ENCODE data around the gene GABRP.
"Not testable (repeated sequence)": the region's sequence is repeated elsewhere in the genome, so short reads cannot be mapped to it uniquely, and the experiment has no call there.

Gene GABRP

DNA sequence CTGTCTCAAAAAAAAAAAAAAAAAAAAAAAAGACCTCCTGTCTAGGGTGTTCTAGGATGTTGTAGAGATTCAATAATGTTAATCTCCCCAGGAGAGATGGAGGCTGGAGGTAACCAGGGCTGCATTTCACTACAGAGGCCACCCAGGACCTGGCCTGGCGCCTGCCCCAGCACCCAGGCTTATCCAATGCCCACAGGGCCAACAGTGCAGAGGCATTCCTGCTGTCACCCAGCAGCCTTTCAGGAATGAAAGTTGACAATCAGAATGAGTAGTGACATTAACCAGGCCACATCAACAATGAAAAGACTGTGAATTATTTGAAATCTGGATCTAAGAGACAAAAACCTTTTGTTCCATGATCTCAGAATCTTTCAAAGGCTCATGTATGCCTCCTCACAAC, 36.2 kb upstream of the GABRP start:
- Histone ChIP-seq H3K27me3 (ENCODE audit: control insufficient read depth in 1 of 2, insufficient read depth in 2 of 2, low read length in 2 of 2) (peaks cover 0 to 20% of the 10 kb centered on the region in 2 donors), H3K27ac (ENCODE audit: low read depth, low read length) (no peak overlapping the region), H3K4me1 (ENCODE audit: insufficient read depth, low read length) (peaks cover 14% of the 10 kb centered on the region), H3K9me3 (ENCODE audit: low read length) (no peaks in the 10 kb centered on the region), H3K9ac (ENCODE audit: low read length) (no peak overlapping the region), H3K4me3 (ENCODE audit: low read depth in 1 of 2, low read length in 2 of 2) (no peak overlapping the region), H3K36me3 (ENCODE audit: insufficient read depth, low read length) (no peaks in the 10 kb centered on the region)

DNA sequence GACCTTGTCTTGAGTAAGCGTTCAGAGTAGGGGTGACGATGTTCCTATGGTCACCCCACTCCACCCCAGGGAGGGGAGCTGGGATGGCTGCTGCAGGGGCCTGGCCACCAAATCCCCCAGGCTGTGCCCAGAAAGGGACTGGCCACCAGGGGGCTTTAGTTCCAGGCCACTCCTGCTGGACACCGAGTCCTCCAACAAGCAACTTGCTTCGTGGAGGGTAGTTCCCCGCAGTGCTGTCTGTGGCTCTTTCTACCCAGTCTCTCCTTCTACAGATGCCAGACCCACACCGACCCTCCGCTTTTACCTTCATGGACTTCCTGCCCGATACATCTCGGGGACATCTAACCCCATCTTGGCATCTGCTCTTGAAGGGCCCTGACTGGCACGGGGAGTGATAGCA, 35.7 kb upstream of the GABRP start:
- no peaks in the 10 kb centered on the region for H3K36me3 ChIP-seq (ENCODE audit: insufficient read depth, low read length)
- H3K27ac ChIP-seq (ENCODE audit: low read depth, low read length), result no peak overlapping the region
- no peaks in the 10 kb centered on the region for H3K9me3 ChIP-seq (ENCODE audit: low read length)
- no peak overlapping the region for H3K9ac ChIP-seq (ENCODE audit: low read length)
- no peak overlapping the region for H3K4me3 ChIP-seq (ENCODE audit: low read depth in 1 of 2, low read length in 2 of 2)
- H3K4me1 ChIP-seq (ENCODE audit: insufficient read depth, low read length), result peaks cover 14% of the 10 kb centered on the region
- peaks cover 0 to 22% of the 10 kb centered on the region in 2 donors for H3K27me3 ChIP-seq (ENCODE audit: control insufficient read depth in 1 of 2, insufficient read depth in 2 of 2, low read length in 2 of 2)

- Histone ChIP-seq H3K4me1 (ENCODE audit: insufficient read depth, low read length) (peaks cover 13% of the 10 kb centered on the region), H3K27me3 (ENCODE audit: control insufficient read depth in 1 of 2, insufficient read depth in 2 of 2, low read length in 2 of 2) (peaks cover 0 to 22% of the 10 kb centered on the region in 2 donors), H3K36me3 (ENCODE audit: insufficient read depth, low read length) (no peaks in the 10 kb centered on the region), H3K27ac (ENCODE audit: low read depth, low read length) (no peak overlapping the region), H3K9ac (ENCODE audit: low read length) (no peak overlapping the region), H3K9me3 (ENCODE audit: low read length) (no peaks in the 10 kb centered on the region), H3K4me3 (ENCODE audit: low read depth in 1 of 2, low read length in 2 of 2) (no peak overlapping the region)
These were observed 34.5 kb upstream of the GABRP start for GRCh38 chr5:170748951-170749471.

- H3K27ac ChIP-seq (ENCODE audit: low read depth, low read length), result no peak overlapping the region
These were observed 33.6 kb upstream of the GABRP start for GRCh38 chr5:170749911-170750431.

GRCh38 chr5:170750791-170751190, 32.7 kb upstream of the GABRP start:
- no peaks in the 10 kb centered on the region for H3K9me3 ChIP-seq (ENCODE audit: low read length)
- H3K27me3 ChIP-seq (ENCODE audit: control insufficient read depth in 1 of 2, insufficient read depth in 2 of 2, low read length in 2 of 2), result peaks cover 0 to 17% of the 10 kb centered on the region in 2 donors
- H3K4me1 ChIP-seq (ENCODE audit: insufficient read depth, low read length), result peaks cover 3% of the 10 kb centered on the region
- H3K4me3 ChIP-seq (ENCODE audit: low read depth in 1 of 2, low read length in 2 of 2), result no peak overlapping the region
- no peaks in the 10 kb centered on the region for H3K36me3 ChIP-seq (ENCODE audit: insufficient read depth, low read length)
- no peak overlapping the region for H3K27ac ChIP-seq (ENCODE audit: low read depth, low read length)
- H3K9ac ChIP-seq (ENCODE audit: low read length), result no peak overlapping the region

More at GRCh38 chr5:170749911-170750431, 33.6 kb upstream of the GABRP start:
- peaks cover 0 to 22% of the 10 kb centered on the region in 2 donors for H3K27me3 ChIP-seq (ENCODE audit: control insufficient read depth in 1 of 2, insufficient read depth in 2 of 2, low read length in 2 of 2)
- H3K9ac ChIP-seq (ENCODE audit: low read length), result no peak overlapping the region
- no peak overlapping the region for H3K4me3 ChIP-seq (ENCODE audit: low read depth in 1 of 2, low read length in 2 of 2)
- H3K4me1 ChIP-seq (ENCODE audit: insufficient read depth, low read length), result peaks cover 9% of the 10 kb centered on the region
- H3K36me3 ChIP-seq (ENCODE audit: insufficient read depth, low read length), result no peaks in the 10 kb centered on the region
- H3K9me3 ChIP-seq (ENCODE audit: low read length), result no peaks in the 10 kb centered on the region

DNA sequence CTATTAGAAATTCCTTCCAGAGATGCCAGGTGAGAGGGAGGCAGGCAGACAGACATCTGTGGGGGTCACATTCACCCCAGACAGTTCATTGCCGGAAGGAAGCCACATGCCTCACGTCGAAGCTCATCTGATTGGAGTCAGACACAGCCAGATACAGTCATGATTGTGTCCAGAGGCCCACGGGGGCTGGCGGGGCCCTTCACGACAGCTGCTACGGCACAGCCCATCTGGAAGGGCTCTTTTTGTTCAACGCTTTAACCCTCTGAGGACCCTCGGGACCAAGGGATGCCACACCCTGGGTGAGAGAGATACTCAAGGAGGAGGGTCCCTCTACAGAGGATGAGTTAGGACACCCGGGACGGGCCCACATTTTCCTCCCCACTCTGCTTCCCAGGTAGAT, 31.9 kb upstream of the GABRP start:
- H3K4me1 ChIP-seq (ENCODE audit: insufficient read depth, low read length), result no peaks in the 10 kb centered on the region

GRCh38 chr5:170752257-170753215, 31.0 kb upstream of the GABRP start:
- H3K4me3 ChIP-seq (ENCODE audit: low read depth in 1 of 2, low read length in 2 of 2), result no peak overlapping the region
- H3K27me3 ChIP-seq (ENCODE audit: control insufficient read depth in 1 of 2, insufficient read depth in 2 of 2, low read length in 2 of 2), result peaks cover 0 to 17% of the 10 kb centered on the region in 2 donors
- H3K4me1 ChIP-seq (ENCODE audit: insufficient read depth, low read length), result peaks cover 6% of the 10 kb centered on the region
- H3K36me3 ChIP-seq (ENCODE audit: insufficient read depth, low read length), result no peaks in the 10 kb centered on the region
- H3K9me3 ChIP-seq (ENCODE audit: low read length), result no peaks in the 10 kb centered on the region
- H3K27ac ChIP-seq (ENCODE audit: low read depth, low read length), result no peak overlapping the region
- no peak overlapping the region for H3K9ac ChIP-seq (ENCODE audit: low read length)

More for the DNA sequence above, 31.9 kb upstream of the GABRP start:
- H3K27me3 ChIP-seq (ENCODE audit: control insufficient read depth in 1 of 2, insufficient read depth in 2 of 2, low read length in 2 of 2), result peaks cover 0 to 17% of the 10 kb centered on the region in 2 donors
- no peaks in the 10 kb centered on the region for H3K36me3 ChIP-seq (ENCODE audit: insufficient read depth, low read length)
- no peak overlapping the region for H3K9ac ChIP-seq (ENCODE audit: low read length)
- no peak overlapping the region for H3K4me3 ChIP-seq (ENCODE audit: low read depth in 1 of 2, low read length in 2 of 2)
- no peak overlapping the region for H3K27ac ChIP-seq (ENCODE audit: low read depth, low read length)
- H3K9me3 ChIP-seq (ENCODE audit: low read length), result no peaks in the 10 kb centered on the region

DNA sequence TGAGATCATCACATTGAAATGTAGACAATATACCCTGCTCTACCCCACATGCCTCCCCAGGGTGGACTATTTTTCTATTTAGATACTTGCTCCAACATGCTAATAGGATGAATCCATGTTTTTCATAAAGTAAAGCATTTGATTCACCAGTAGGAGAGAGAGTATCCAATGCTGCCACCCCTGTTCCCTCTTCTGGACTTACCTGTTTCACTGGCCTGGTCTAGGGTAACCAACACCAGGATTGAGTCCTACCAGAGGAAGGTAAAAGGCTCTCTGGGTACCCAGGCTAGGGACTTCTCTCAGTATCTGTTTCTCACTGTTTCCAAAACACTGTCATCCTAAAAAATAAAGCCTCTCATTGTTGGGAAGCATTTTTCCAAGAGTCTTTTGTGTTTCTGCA, 30.2 kb upstream of the GABRP start:
- H3K9me3 ChIP-seq (ENCODE audit: low read length), result no peaks in the 10 kb centered on the region
- H3K9ac ChIP-seq (ENCODE audit: low read length), result no peak overlapping the region
- peaks cover 0 to 17% of the 10 kb centered on the region in 2 donors for H3K27me3 ChIP-seq (ENCODE audit: control insufficient read depth in 1 of 2, insufficient read depth in 2 of 2, low read length in 2 of 2)
- H3K4me3 ChIP-seq (ENCODE audit: low read depth in 1 of 2, low read length in 2 of 2), result no peak overlapping the region
- no peak overlapping the region for H3K27ac ChIP-seq (ENCODE audit: low read depth, low read length)
- no peaks in the 10 kb centered on the region for H3K36me3 ChIP-seq (ENCODE audit: insufficient read depth, low read length)
- peaks cover 11% of the 10 kb centered on the region for H3K4me1 ChIP-seq (ENCODE audit: insufficient read depth, low read length)

DNA sequence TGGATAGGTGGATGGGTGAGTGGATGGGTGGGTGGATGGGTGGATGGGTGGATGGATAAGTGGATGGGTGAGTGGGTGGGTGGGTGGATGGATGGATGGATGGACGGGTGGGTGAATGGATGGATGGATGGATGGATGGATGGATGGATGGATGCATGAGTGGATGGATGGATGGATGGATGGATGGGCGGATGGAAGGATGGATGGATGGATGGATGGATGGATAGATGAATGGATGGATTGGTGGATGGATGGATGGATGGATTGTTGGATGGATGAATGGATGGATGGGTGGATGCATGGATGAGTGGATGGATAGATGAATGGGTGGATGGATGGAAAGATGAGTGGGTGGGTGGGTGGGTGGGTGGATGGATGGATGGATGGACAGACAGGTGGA, 29.0 kb upstream of the GABRP start:
- H3K9ac ChIP-seq (ENCODE audit: low read length); H3K36me3 ChIP-seq (ENCODE audit: insufficient read depth, low read length); H3K9me3 ChIP-seq (ENCODE audit: low read length); H3K27ac ChIP-seq (ENCODE audit: low read depth, low read length); H3K4me3 ChIP-seq (ENCODE audit: low read depth in 1 of 2, low read length in 2 of 2): not testable (repeated sequence)
- H3K27me3 ChIP-seq (ENCODE audit: control insufficient read depth in 1 of 2, insufficient read depth in 2 of 2, low read length in 2 of 2), result peaks cover 0 to 17% of the 10 kb centered on the region in 2 donors
- H3K4me1 ChIP-seq (ENCODE audit: insufficient read depth, low read length), result peaks cover 11% of the 10 kb centered on the region

- no peak overlapping the region for H3K27ac ChIP-seq (ENCODE audit: low read depth, low read length)
- peaks cover 0 to 8% of the 10 kb centered on the region in 2 donors for H3K27me3 ChIP-seq (ENCODE audit: control insufficient read depth in 1 of 2, insufficient read depth in 2 of 2, low read length in 2 of 2)
- no peaks in the 10 kb centered on the region for H3K9me3 ChIP-seq (ENCODE audit: low read length)
- H3K9ac ChIP-seq (ENCODE audit: low read length), result no peak overlapping the region
- peaks cover 11% of the 10 kb centered on the region for H3K4me1 ChIP-seq (ENCODE audit: insufficient read depth, low read length)
- H3K36me3 ChIP-seq (ENCODE audit: insufficient read depth, low read length), result no peaks in the 10 kb centered on the region
- no peak overlapping the region for H3K4me3 ChIP-seq (ENCODE audit: low read depth in 1 of 2, low read length in 2 of 2)
These were observed 27.7 kb upstream of the GABRP start for GRCh38 chr5:170755679-170756456.

GRCh38 chr5:170756691-170757090, 26.8 kb upstream of the GABRP start:
- Histone ChIP-seq H3K36me3 (ENCODE audit: insufficient read depth, low read length) (no peaks in the 10 kb centered on the region), H3K4me3 (ENCODE audit: low read depth in 1 of 2, low read length in 2 of 2) (no peak overlapping the region), H3K27me3 (ENCODE audit: control insufficient read depth in 1 of 2, insufficient read depth in 2 of 2, low read length in 2 of 2) (peaks cover 0 to 8% of the 10 kb centered on the region in 2 donors), H3K9me3 (ENCODE audit: low read length) (no peaks in the 10 kb centered on the region), H3K9ac (ENCODE audit: low read length) (no peak overlapping the region), H3K4me1 (ENCODE audit: insufficient read depth, low read length) (peaks cover 11% of the 10 kb centered on the region), H3K27ac (ENCODE audit: low read depth, low read length) (no peak overlapping the region)
